Activated naive CD8-positive, alpha-beta T cell treated with anti-CD3 and anti-CD28 coated beads, Interleukin-2, amount 50 U/mL, for 16 hours (primary cell): ENCODE measurements around the gene AQP6.

ENCODE experiments used
- DNase-seq: peaks from one replicate; pipeline ENCODE4 v3.0.0-alpha.2; 2020; ENCODE audit warnings: low read depth, low spot score

AQP6 gene

GRCh38 chr12:49972641-49973360, at the start of gene AQP6:
Gene AQP6 (plus strand): TSS chr12:49972947. CDS start chr12:49973174, 227 bp downstream.
- no peak for DNase-seq

GRCh38 chr12:49923035-49923644, 49.6 kb upstream of the AQP6 start:
- DNase-seq: no peak

GRCh38 chr12:49923880-49924556, 48.7 kb upstream of the AQP6 start:
- DNase-seq: no peak

- DNase-seq: no peak
These were observed 48.0 kb upstream of the AQP6 start for GRCh38 chr12:49924628-49925246.

- DNase-seq: no peak
These were observed 47.1 kb upstream of the AQP6 start for GRCh38 chr12:49925433-49926204.

GRCh38 chr12:49928471-49928870, 44.3 kb upstream of the AQP6 start:
- no peak for DNase-seq

- no peak for DNase-seq
These were observed 43.2 kb upstream of the AQP6 start for GRCh38 chr12:49929581-49929980.

- no peak for DNase-seq
These were observed 42.0 kb upstream of the AQP6 start for GRCh38 chr12:49930515-49931288.

- DNase-seq: no peak
These were observed 40.7 kb upstream of the AQP6 start for GRCh38 chr12:49932023-49932422.

GRCh38 chr12:49932533-49933130, 40.1 kb upstream of the AQP6 start:
- no peak for DNase-seq

- no peak for DNase-seq
These were observed 39.0 kb upstream of the AQP6 start for GRCh38 chr12:49933796-49934195.

- DNase-seq: no peak
These were observed 38.2 kb upstream of the AQP6 start for GRCh38 chr12:49934505-49934904.

GRCh38 chr12:49936925-49937324, 35.8 kb upstream of the AQP6 start:
- DNase-seq: no peak

GRCh38 chr12:49937639-49938300, 35.0 kb upstream of the AQP6 start:
- DNase-seq: no peak

- no peak for DNase-seq
These were observed 33.4 kb upstream of the AQP6 start for GRCh38 chr12:49939307-49939706.

GRCh38 chr12:49939707-49940106, 33.0 kb upstream of the AQP6 start:
- DNase-seq: no peak

- no peak for DNase-seq
These were observed 30.9 kb upstream of the AQP6 start for GRCh38 chr12:49941556-49942511.

- DNase-seq: no peak
These were observed 30.2 kb upstream of the AQP6 start for GRCh38 chr12:49942512-49942893.
